Muscle layer of duodenum (tissue), 2 donors: ENCODE measurements around the gene ARMH3.

Experiments used
- H3K27ac ChIP-seq: one replicate; pipeline ENCODE4 v1.7.0; 2013; ENCODE audit warnings: mild to moderate bottlenecking, low read length
- H3K27me3 ChIP-seq: one replicate; pipeline ENCODE4 v1.7.0; 2013; ENCODE audit warnings: low read depth, mild to moderate bottlenecking, control low read depth, low read length
- H3K36me3 ChIP-seq, 2 donors: one replicate each; pipeline ENCODE4 v1.7.0; 2013; ENCODE audit warnings: low read length in 2 of 2, control low read depth in 1 of 2, mild to moderate bottlenecking in 1 of 2; ENCODE audit not compliant: insufficient read depth in 2 of 2, control insufficient read depth in 1 of 2
- H3K4me1 ChIP-seq, 2 donors: one replicate each; pipeline ENCODE4 v1.7.0; 2013; ENCODE audit warnings: low read length in 2 of 2, mild to moderate bottlenecking in 2 of 2, control low read depth in 1 of 2, moderate library complexity in 1 of 2; ENCODE audit not compliant: insufficient read depth in 2 of 2, control insufficient read depth in 1 of 2
- H3K4me3 ChIP-seq, 2 donors: one replicate each; pipeline ENCODE4 v1.7.0; 2013; ENCODE audit warnings: low read length in 2 of 2, low read depth in 1 of 2, mild to moderate bottlenecking in 1 of 2
- H3K9me3 ChIP-seq, 2 donors: one replicate each; pipeline ENCODE4 v1.7.0; 2013; ENCODE audit warnings: low read length in 2 of 2, control low read depth in 1 of 2, mild to moderate bottlenecking in 1 of 2; ENCODE audit not compliant: control insufficient read depth in 1 of 2
- donor health status: healthy.

ARMH3 gene

GRCh38 chr10:101837748-101838147, 218.2 kb downstream of the ARMH3 start:
- Histone ChIP-seq H3K4me3 (no peak overlapping the region), H3K27ac (no peak overlapping the region), H3K27me3 (no peaks in the 10 kb centered on the region), H3K9me3 (no peaks in the 10 kb centered on the region), H3K36me3 (no peaks in the 10 kb centered on the region), H3K4me1 (peaks cover 0 to 21% of the 10 kb centered on the region in 2 donors)

- Histone ChIP-seq H3K4me1 (peaks cover 5 to 22% of the 10 kb centered on the region in 2 donors), H3K27me3 (no peaks in the 10 kb centered on the region)
These were observed 220.6 kb downstream of the ARMH3 start for GRCh38 chr10:101835362-101835761.

GRCh38 chr10:101834341-101834740, 221.6 kb downstream of the ARMH3 start:
- Histone ChIP-seq H3K27ac (no peak overlapping the region), H3K4me3 (no peak overlapping the region), H3K9me3 (no peaks in the 10 kb centered on the region), H3K4me1 (peaks cover 5 to 18% of the 10 kb centered on the region in 2 donors), H3K36me3 (no peaks in the 10 kb centered on the region), H3K27me3 (no peaks in the 10 kb centered on the region)

More at GRCh38 chr10:101835362-101835761, 220.6 kb downstream of the ARMH3 start:
- no peak overlapping the region for H3K27ac ChIP-seq
- H3K4me3 ChIP-seq: no peak overlapping the region
- no peaks in the 10 kb centered on the region for H3K36me3 ChIP-seq
- H3K9me3 ChIP-seq: no peaks in the 10 kb centered on the region

GRCh38 chr10:101833466-101833865, 222.5 kb downstream of the ARMH3 start:
- peaks cover 5 to 17% of the 10 kb centered on the region in 2 donors for H3K4me1 ChIP-seq
- H3K27ac ChIP-seq: no peak overlapping the region
- H3K9me3 ChIP-seq: no peaks in the 10 kb centered on the region
- no peaks in the 10 kb centered on the region for H3K36me3 ChIP-seq
- no peak overlapping the region for H3K4me3 ChIP-seq
- no peaks in the 10 kb centered on the region for H3K27me3 ChIP-seq

- H3K27me3 ChIP-seq: no peaks in the 10 kb centered on the region
- H3K9me3 ChIP-seq: no peaks in the 10 kb centered on the region
- H3K36me3 ChIP-seq: peaks cover 0 to 4% of the 10 kb centered on the region in 2 donors
- no peak overlapping the region for H3K4me3 ChIP-seq
- no peak overlapping the region for H3K27ac ChIP-seq
- peaks cover 5 to 17% of the 10 kb centered on the region in 2 donors for H3K4me1 ChIP-seq
These were observed 223.6 kb downstream of the ARMH3 start for GRCh38 chr10:101832325-101832771.

GRCh38 chr10:101831169-101831811, 224.7 kb downstream of the ARMH3 start:
- H3K9me3 ChIP-seq: no peaks in the 10 kb centered on the region
- peaks cover 0 to 5% of the 10 kb centered on the region in 2 donors for H3K36me3 ChIP-seq
- peak overlapping the region; percentile 53 to 66 for H3K4me3 ChIP-seq
- H3K4me1 ChIP-seq: peaks cover 5 to 17% of the 10 kb centered on the region in 2 donors
- no peaks in the 10 kb centered on the region for H3K27me3 ChIP-seq
- H3K27ac ChIP-seq: peak overlapping the region; percentile 63

GRCh38 chr10:101830322-101831168, 225.4 kb downstream of the ARMH3 start:
- Histone ChIP-seq H3K27ac (peak overlapping the region; percentile 63), H3K36me3 (peaks cover 0 to 5% of the 10 kb centered on the region in 2 donors), H3K27me3 (no peaks in the 10 kb centered on the region), H3K4me3 (peak overlapping the region; percentile 53 to 66), H3K9me3 (no peaks in the 10 kb centered on the region), H3K4me1 (peaks cover 5 to 17% of the 10 kb centered on the region in 2 donors)

GRCh38 chr10:101829561-101830315, 226.2 kb downstream of the ARMH3 start:
- H3K27ac ChIP-seq: peak overlapping the region; percentile 49
- H3K9me3 ChIP-seq: no peaks in the 10 kb centered on the region
- no peaks in the 10 kb centered on the region for H3K27me3 ChIP-seq
- peak overlapping the region; percentile 53 to 66 for H3K4me3 ChIP-seq
- H3K4me1 ChIP-seq: peaks cover 5 to 17% of the 10 kb centered on the region in 2 donors
- H3K36me3 ChIP-seq: peaks cover 0 to 5% of the 10 kb centered on the region in 2 donors

GRCh38 chr10:101828766-101829551, 227.0 kb downstream of the ARMH3 start:
- no peaks in the 10 kb centered on the region for H3K27me3 ChIP-seq
- H3K4me1 ChIP-seq: peaks cover 5 to 17% of the 10 kb centered on the region in 2 donors
- H3K4me3 ChIP-seq: peak overlapping the region in 1 of 2 donors; percentile 31
- H3K36me3 ChIP-seq: peaks cover 0 to 5% of the 10 kb centered on the region in 2 donors
- no peaks in the 10 kb centered on the region for H3K9me3 ChIP-seq
- no peak overlapping the region for H3K27ac ChIP-seq

GRCh38 chr10:101827919-101828600, 227.9 kb downstream of the ARMH3 start:
- Histone ChIP-seq H3K27ac (no peak overlapping the region), H3K4me1 (peaks cover 5 to 17% of the 10 kb centered on the region in 2 donors), H3K36me3 (peaks cover 0 to 5% of the 10 kb centered on the region in 2 donors), H3K27me3 (no peaks in the 10 kb centered on the region), H3K9me3 (no peaks in the 10 kb centered on the region), H3K4me3 (no peak overlapping the region)
